ENCODE measurements around the gene RELB. TPM values are rescaled to one million over a fixed set of nuclear protein-coding genes. Genes with fewer than 3 reads are reported as not detected.
A peak's percentile ranks its signal among the peaks of the same experiment; 100 is the strongest.

Gene RELB
- total and polyA plus RNA-seq, 10 of the 15 experiments (the other 5 are each of a cell fraction or from before 2014, with no cell fraction given): 0.66 to 43.8 (median 12.8) TPM

GRCh38 chr19:45079063-45079910 is 78.0 kb downstream of the RELB start, which contains the start of gene GEMIN7 (continued):
- TF ChIP-seq IRF3 (IDR thresholded peaks at IDR 0.05): peak; percentile 71
- no peak for TF ChIP-seq ZZZ3 (IDR thresholded peaks at IDR 0.05; ENCODE audit: control insufficient read depth, insufficient read length, low read depth)
- peak; percentile 94 for TF ChIP-seq GATAD2B (conservative IDR thresholded peaks at IDR 0.05; ENCODE audit: low read depth)
- no peak for TF ChIP-seq HDAC6 (IDR thresholded peaks at IDR 0.05; ENCODE audit: unreplicated experiment)
- no peak for TF ChIP-seq FOS (IDR thresholded peaks at IDR 0.05; ENCODE audit: borderline replicate concordance, extremely low read depth, insufficient read length)
- TF ChIP-seq, protein P1, sequence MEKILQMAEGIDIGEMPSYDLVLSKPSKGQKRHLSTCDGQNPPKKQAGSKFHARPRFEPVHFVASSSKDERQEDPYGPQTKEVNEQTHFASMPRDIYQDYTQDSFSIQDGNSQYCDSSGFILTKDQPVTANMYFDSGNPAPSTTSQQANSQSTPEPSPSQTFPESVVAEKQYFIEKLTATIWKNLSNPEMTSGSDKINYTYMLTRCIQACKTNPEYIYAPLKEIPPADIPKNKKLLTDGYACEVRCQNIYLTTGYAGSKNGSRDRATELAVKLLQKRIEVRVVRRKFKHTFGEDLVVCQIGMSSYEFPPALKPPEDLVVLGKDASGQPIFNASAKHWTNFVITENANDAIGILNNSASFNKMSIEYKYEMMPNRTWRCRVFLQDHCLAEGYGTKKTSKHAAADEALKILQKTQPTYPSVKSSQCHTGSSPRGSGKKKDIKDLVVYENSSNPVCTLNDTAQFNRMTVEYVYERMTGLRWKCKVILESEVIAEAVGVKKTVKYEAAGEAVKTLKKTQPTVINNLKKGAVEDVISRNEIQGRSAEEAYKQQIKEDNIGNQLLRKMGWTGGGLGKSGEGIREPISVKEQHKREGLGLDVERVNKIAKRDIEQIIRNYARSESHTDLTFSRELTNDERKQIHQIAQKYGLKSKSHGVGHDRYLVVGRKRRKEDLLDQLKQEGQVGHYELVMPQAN (conservative IDR thresholded peaks at IDR 0.05): peak; percentile 95
- TF ChIP-seq, protein P2, sequence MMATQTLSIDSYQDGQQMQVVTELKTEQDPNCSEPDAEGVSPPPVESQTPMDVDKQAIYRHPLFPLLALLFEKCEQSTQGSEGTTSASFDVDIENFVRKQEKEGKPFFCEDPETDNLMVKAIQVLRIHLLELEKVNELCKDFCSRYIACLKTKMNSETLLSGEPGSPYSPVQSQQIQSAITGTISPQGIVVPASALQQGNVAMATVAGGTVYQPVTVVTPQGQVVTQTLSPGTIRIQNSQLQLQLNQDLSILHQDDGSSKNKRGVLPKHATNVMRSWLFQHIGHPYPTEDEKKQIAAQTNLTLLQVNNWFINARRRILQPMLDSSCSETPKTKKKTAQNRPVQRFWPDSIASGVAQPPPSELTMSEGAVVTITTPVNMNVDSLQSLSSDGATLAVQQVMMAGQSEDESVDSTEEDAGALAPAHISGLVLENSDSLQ (IDR thresholded peaks at IDR 0.05): peak; percentile 72; the same call in 1 of the 2 replicates
- TF ChIP-seq MXI1 (IDR thresholded peaks at IDR 0.05; ENCODE audit: low read depth, low read length): peak; percentile 87
- TF ChIP-seq RB1 (IDR thresholded peaks at IDR 0.05; ENCODE audit: borderline replicate concordance): peak; percentile 94; the same call in 1 of the 2 replicates
- TF ChIP-seq CREM (IDR thresholded peaks at IDR 0.05; ENCODE audit: low read depth): peak; percentile 19; the same call in 1 of the 2 replicates
- peak; percentile 18 for TF ChIP-seq SMAD1 (IDR thresholded peaks at IDR 0.05; ENCODE audit: low read depth, partially characterized antibody)
- peak; percentile 68 to 88; a peak in 2 of 3 replicates for TF ChIP-seq EGR1 (IDR thresholded peaks at IDR 0.05; ENCODE audit: borderline replicate concordance in 1 of 2, low read depth in 2 of 2, low read length in 2 of 2)
- TF ChIP-seq JUND (IDR thresholded peaks at IDR 0.05; ENCODE audit: low read depth, low read length): 0 out of 2 replicates have a peak, but pooled peaks have one; percentile 41
- peak; percentile 35; the same call in 1 of the 2 replicates for TF ChIP-seq TBL1XR1 (IDR thresholded peaks at IDR 0.05; ENCODE audit: low read depth, low read length)
- TF ChIP-seq EP300 (IDR thresholded peaks at IDR 0.05; ENCODE audit: borderline replicate concordance in 1 of 2, control insufficient read depth in 1 of 2, low read depth in 2 of 2, low read length in 2 of 2): peak; percentile 65 to 80; a peak in 2 of 4 replicates
- TF ChIP-seq, protein P3, sequence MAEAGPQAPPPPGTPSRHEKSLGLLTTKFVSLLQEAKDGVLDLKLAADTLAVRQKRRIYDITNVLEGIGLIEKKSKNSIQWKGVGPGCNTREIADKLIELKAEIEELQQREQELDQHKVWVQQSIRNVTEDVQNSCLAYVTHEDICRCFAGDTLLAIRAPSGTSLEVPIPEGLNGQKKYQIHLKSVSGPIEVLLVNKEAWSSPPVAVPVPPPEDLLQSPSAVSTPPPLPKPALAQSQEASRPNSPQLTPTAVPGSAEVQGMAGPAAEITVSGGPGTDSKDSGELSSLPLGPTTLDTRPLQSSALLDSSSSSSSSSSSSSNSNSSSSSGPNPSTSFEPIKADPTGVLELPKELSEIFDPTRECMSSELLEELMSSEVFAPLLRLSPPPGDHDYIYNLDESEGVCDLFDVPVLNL (IDR thresholded peaks at IDR 0.05; ENCODE audit: low read depth, low read length): no peak
- peak; percentile 96 for TF ChIP-seq TAF1 (IDR thresholded peaks at IDR 0.05; ENCODE audit: borderline replicate concordance, low read depth, low read length)
- peak; percentile 82 to 87 for TF ChIP-seq BHLHE40 (IDR thresholded peaks at IDR 0.05; ENCODE audit: borderline replicate concordance in 1 of 2, low read depth in 2 of 2, low read length in 1 of 2)
- TF ChIP-seq, protein P4, sequence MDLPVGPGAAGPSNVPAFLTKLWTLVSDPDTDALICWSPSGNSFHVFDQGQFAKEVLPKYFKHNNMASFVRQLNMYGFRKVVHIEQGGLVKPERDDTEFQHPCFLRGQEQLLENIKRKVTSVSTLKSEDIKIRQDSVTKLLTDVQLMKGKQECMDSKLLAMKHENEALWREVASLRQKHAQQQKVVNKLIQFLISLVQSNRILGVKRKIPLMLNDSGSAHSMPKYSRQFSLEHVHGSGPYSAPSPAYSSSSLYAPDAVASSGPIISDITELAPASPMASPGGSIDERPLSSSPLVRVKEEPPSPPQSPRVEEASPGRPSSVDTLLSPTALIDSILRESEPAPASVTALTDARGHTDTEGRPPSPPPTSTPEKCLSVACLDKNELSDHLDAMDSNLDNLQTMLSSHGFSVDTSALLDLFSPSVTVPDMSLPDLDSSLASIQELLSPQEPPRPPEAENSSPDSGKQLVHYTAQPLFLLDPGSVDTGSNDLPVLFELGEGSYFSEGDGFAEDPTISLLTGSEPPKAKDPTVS (IDR thresholded peaks at IDR 0.05; ENCODE audit: low read depth, low read length): peak; percentile 65; the same call in 1 of the 2 replicates
- no peak for TF ChIP-seq WRNIP1 (IDR thresholded peaks at IDR 0.05; ENCODE audit: borderline replicate concordance, low read depth, low read length)
- 0 out of 2 replicates have a peak, but pooled peaks have one; percentile 35 for TF ChIP-seq SREBF1 (IDR thresholded peaks at IDR 0.05; ENCODE audit: low read length)
